H9 (cell line): ENCODE measurements around the gene TMEM80. TPM values are rescaled to one million over a fixed set of nuclear protein-coding genes. Genes with fewer than 3 reads are reported as not detected.
A peak's percentile ranks its signal among the peaks of the same experiment; 100 is the strongest.

ENCODE experiments used
- DNase-seq: peaks from one replicate; pipeline ENCODE4 v3.0.0-alpha.2; 2017
- H2AFZ ChIP-seq: one replicate; pipeline ENCODE4 v1.6.1; 2013; ENCODE audit warnings: mild to moderate bottlenecking, low read length, control low read depth, moderate library complexity
- H2AK5ac ChIP-seq: 2 replicates; pipeline ENCODE4 v1.6.1; 2013; ENCODE audit warnings: low read length, control low read depth, mixed read lengths; ENCODE audit not compliant: insufficient read length
- H2BK120ac ChIP-seq: one replicate; pipeline ENCODE4 v1.6.1; 2013; ENCODE audit warnings: low read depth, mild to moderate bottlenecking, low read length, control low read depth, inconsistent platforms; ENCODE audit not compliant: poor library complexity, severe bottlenecking
- H2BK12ac ChIP-seq: 2 replicates; pipeline ENCODE4 v1.6.1; 2013; ENCODE audit warnings: low read length, control low read depth, mixed read lengths, low read depth; ENCODE audit not compliant: insufficient read length
- H2BK15ac ChIP-seq: 2 replicates; pipeline ENCODE4 v1.6.1; 2013; ENCODE audit warnings: low read depth, low read length, control low read depth
- H2BK20ac ChIP-seq: one replicate; pipeline ENCODE4 v1.6.1; 2013; ENCODE audit warnings: low read depth, mild to moderate bottlenecking, low read length, control low read depth, inconsistent platforms; ENCODE audit not compliant: poor library complexity, severe bottlenecking
- H2BK5ac ChIP-seq: 2 replicates; pipeline ENCODE4 v1.6.1; 2013; ENCODE audit warnings: low read length, control low read depth, mixed read lengths; ENCODE audit not compliant: insufficient read length
- H3K14ac ChIP-seq: 2 replicates; pipeline ENCODE4 v1.6.1; 2013; ENCODE audit warnings: low read length, control low read depth; ENCODE audit not compliant: insufficient read depth
- H3K18ac ChIP-seq: 2 replicates; pipeline ENCODE4 v1.6.1; 2013; ENCODE audit warnings: low read depth, mild to moderate bottlenecking, mixed read lengths, low read length, control low read depth; ENCODE audit not compliant: insufficient read length
- H3K23ac ChIP-seq: 2 replicates; pipeline ENCODE4 v1.6.1; 2013; ENCODE audit warnings: low read length, control low read depth, mixed read lengths, low read depth; ENCODE audit not compliant: insufficient read length
- H3K23me2 ChIP-seq: 2 replicates; pipeline ENCODE4 v1.6.1; 2013; ENCODE audit warnings: low read depth, mild to moderate bottlenecking, mixed read lengths, low read length, control low read depth; ENCODE audit not compliant: insufficient read length, poor library complexity, severe bottlenecking
- H3K27ac ChIP-seq: 2 replicates; pipeline ENCODE4 v1.5.1; 2013; ENCODE audit warnings: low read length, control low read depth, mixed read lengths, low read depth; ENCODE audit not compliant: insufficient read length
- H3K27me3 ChIP-seq: 2 replicates; pipeline ENCODE4 v1.6.1; 2013; ENCODE audit warnings: low read length, control low read depth, inconsistent platforms; ENCODE audit not compliant: insufficient read depth
- H3K4ac ChIP-seq: 2 replicates; pipeline ENCODE4 v1.6.1; 2013; ENCODE audit warnings: low read depth, mild to moderate bottlenecking, control low read depth, inconsistent platforms, low read length, moderate library complexity
- H3K4me1 ChIP-seq: 2 replicates; pipeline ENCODE4 v1.6.1; 2013; ENCODE audit warnings: low read length, control low read depth, inconsistent platforms; ENCODE audit not compliant: insufficient read depth
- H3K4me2 ChIP-seq: 2 replicates; pipeline ENCODE4 v1.6.1; 2013; ENCODE audit warnings: low read length, control low read depth, mixed read lengths; ENCODE audit not compliant: insufficient read length, insufficient read depth
- H3K56ac ChIP-seq: 2 replicates; pipeline ENCODE4 v1.6.1; 2013; ENCODE audit warnings: low read depth, mild to moderate bottlenecking, mixed read lengths, low read length, control low read depth; ENCODE audit not compliant: insufficient read length
- H3K79me1 ChIP-seq: 2 replicates; pipeline ENCODE4 v1.6.1; 2013; ENCODE audit warnings: low read depth, mild to moderate bottlenecking, moderate library complexity, low read length, control low read depth, inconsistent platforms; ENCODE audit not compliant: insufficient read depth, poor library complexity, severe bottlenecking
- H3K79me2 ChIP-seq: 2 replicates; pipeline ENCODE4 v1.6.1; 2013; ENCODE audit warnings: low read length, control low read depth, inconsistent platforms; ENCODE audit not compliant: insufficient read depth
- H3K9ac ChIP-seq: 2 replicates; pipeline ENCODE4 v1.6.1; 2013; ENCODE audit warnings: low read length, control low read depth, mixed read lengths; ENCODE audit not compliant: insufficient read length; ENCODE audit errors: extremely low read depth
- H3K9me3 ChIP-seq: one replicate; pipeline ENCODE4 v1.6.1; 2013; ENCODE audit warnings: low read depth, low read length, inconsistent platforms; ENCODE audit not compliant: control insufficient read depth
- H3T11ph ChIP-seq: one replicate; pipeline ENCODE4 v1.6.1; 2013; ENCODE audit warnings: mild to moderate bottlenecking, low read length, control low read depth, inconsistent platforms
- H4K20me1 ChIP-seq: one replicate; pipeline ENCODE4 v1.6.1; 2013; ENCODE audit not compliant: control insufficient read depth, insufficient read length, insufficient read depth
- H4K5ac ChIP-seq: 2 replicates; pipeline ENCODE4 v1.6.1; 2013; ENCODE audit warnings: low read depth, mild to moderate bottlenecking, mixed read lengths, low read length, control low read depth; ENCODE audit not compliant: insufficient read length
- H4K8ac ChIP-seq: replicated peaks from 2 replicates; pipeline ENCODE4 v1.6.1; 2013; ENCODE audit warnings: low read length, control low read depth, mixed read lengths, low read depth; ENCODE audit not compliant: insufficient read length
- H4K91ac ChIP-seq: 2 replicates; pipeline ENCODE4 v1.6.1; 2013; ENCODE audit warnings: low read depth, mild to moderate bottlenecking, moderate library complexity, mixed read lengths, low read length, control low read depth; ENCODE audit not compliant: insufficient read length
- H3K27ac Mint-ChIP-seq, 3 experiments: 2 replicates in 2 of 3; 3 replicates in 1 of 3; pipeline ENCODE4 v1.8.0; 2020 to 2021; ENCODE audit warnings: mixed read lengths in 3 of 3, mild to moderate bottlenecking in 1 of 3, moderate library complexity in 1 of 3
- H3K27me3 Mint-ChIP-seq: 2 replicates; pipeline ENCODE4 v1.8.0; 2021; ENCODE audit warnings: low read depth, mild to moderate bottlenecking, moderate library complexity, mixed read lengths
- H3K36me3 Mint-ChIP-seq, 3 experiments: 2 replicates in 2 of 3; 3 replicates in 1 of 3; pipeline ENCODE4 v1.8.0; 2020 to 2021; ENCODE audit warnings: low read depth in 3 of 3, mixed read lengths in 3 of 3; ENCODE audit not compliant: insufficient read depth in 1 of 3
- H3K4me1 Mint-ChIP-seq, 2 experiments: 2 replicates each; pipeline ENCODE4 v1.8.0; 2020; ENCODE audit warnings: mixed read lengths in 2 of 2
- H3K4me3 Mint-ChIP-seq, 2 experiments: 2 replicates in 1 of 2; 3 replicates in 1 of 2; pipeline ENCODE4 v1.8.0; 2020 to 2021; ENCODE audit warnings: mild to moderate bottlenecking in 2 of 2, mixed read lengths in 2 of 2, moderate library complexity in 1 of 2
- H3K9me3 Mint-ChIP-seq, 2 experiments: 2 replicates in 1 of 2; 3 replicates in 1 of 2; pipeline ENCODE4 v1.8.0; 2020; ENCODE audit warnings: mild to moderate bottlenecking in 2 of 2, mixed read lengths in 2 of 2, moderate library complexity in 1 of 2
- CTCF ChIP-seq: fragments of 200-600 bp; sonication (generic); conservative IDR thresholded peaks from 3 replicates; pipeline ENCODE4 v1.8.0; 2021; ENCODE audit warnings: antibody characterized with exemption, mild to moderate bottlenecking
- WGBS: extraction: QIAGEN DNeasy Blood & Tissue Kit; methylation state at CpG from one replicate; pipeline ENCODE4 v1.1.7; 2013; ENCODE audit warnings: missing lambda C conversion rate, low lambda C conversion rate, mixed read lengths; ENCODE audit not compliant: insufficient read length; ENCODE audit errors: extremely low coverage; 5-methylcytosine and 5-hydroxymethylcytosine counted together
- total RNA-seq: library from RNA; stranded (reverse); gene quantifications from 2 replicates; pipeline ENCODE4 v1.2.1, GENCODE V29; 2021

Gene TMEM80
- total RNA-seq, 1 experiment from 2014 or later, result 23.6 TPM

DNA sequence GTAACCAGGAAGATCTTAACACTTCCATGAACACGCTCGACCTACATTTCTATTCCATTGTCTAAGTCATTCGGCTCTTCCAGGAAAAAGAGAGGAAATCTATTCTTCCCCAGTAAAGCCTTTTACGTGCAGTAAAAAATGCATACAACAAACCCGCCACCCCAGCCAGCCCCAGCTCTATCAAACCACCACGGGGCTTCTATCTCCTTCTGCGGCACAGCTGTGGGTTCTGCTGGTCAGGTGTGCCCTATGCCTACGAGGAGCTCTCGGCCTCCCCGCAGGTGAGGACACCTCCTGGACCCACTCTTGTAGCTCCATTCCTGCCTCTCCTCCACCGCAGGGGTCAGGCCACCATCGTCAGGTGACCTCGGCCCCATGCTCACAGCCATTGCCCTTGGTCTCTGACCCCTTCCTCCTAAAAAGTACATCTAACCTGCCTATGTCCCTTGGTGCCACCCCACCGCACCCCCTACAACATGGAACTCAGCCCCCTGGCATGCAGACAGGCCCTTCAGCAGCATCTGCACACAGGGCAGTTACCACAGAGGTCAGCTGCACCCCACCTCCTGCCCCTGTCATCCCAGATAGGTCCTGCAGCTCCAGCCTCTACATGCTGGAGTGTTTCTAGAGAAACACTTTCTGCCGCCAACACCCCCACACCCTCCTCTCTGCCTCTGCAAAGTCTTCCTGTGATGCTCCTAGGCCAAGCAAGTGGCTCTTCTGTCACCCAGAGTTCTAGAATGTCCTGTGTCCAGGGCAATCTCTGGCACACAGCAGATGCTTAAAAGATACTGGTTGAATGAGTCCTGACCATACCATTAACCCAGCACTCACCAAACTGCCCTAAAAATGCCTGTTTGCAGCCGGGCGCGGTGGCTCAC lies 3.7 kb upstream of the TMEM80 start:
- H3K4ac ChIP-seq, result no peak overlapping the region
- H3K4me2 ChIP-seq, result no peak overlapping the region
- no peaks in the 10 kb centered on the region for H3K27me3 ChIP-seq
- H3T11ph ChIP-seq, result no peak overlapping the region
- no peak overlapping the region for H2BK120ac ChIP-seq
- Mint-ChIP-seq H3K9me3 (no peaks in the 10 kb centered on the region; a peak in 2 of 5 replicates), H3K27ac (peak overlapping the region; percentile 3 to 66 (median 33); a peak in 4 of 7 replicates), H3K4me3 (peak overlapping the region in 1 of 2 experiments; percentile 3; a peak in 2 of 5 replicates), H3K36me3 (peaks cover 31 to 43% (median 33%) of the 10 kb centered on the region in 3 experiments), H3K27me3 (no peaks in the 10 kb centered on the region; the same call in 1 of the 2 replicates), H3K4me1 (peaks cover 20 to 28% of the 10 kb centered on the region in 2 experiments)
- H4K5ac ChIP-seq, result no peak overlapping the region
- no peak overlapping the region for H2BK15ac ChIP-seq
- H3K23me2 ChIP-seq, result no peaks in the 10 kb centered on the region
- H3K23ac ChIP-seq, result no peak overlapping the region
- H3K4me1 ChIP-seq, result peaks cover 6% of the 10 kb centered on the region; the same call in 1 of the 2 replicates
- H3K9me3 ChIP-seq, result no peaks in the 10 kb centered on the region
- no peak overlapping the region for H3K27ac ChIP-seq
- DNase-seq, result no peak
- no peak overlapping the region for H3K9ac ChIP-seq
- H2AFZ ChIP-seq, result no peak overlapping the region
- H2BK20ac ChIP-seq, result no peak overlapping the region
- H3K14ac ChIP-seq, result no peak overlapping the region
- H3K79me2 ChIP-seq, result peaks cover 13% of the 10 kb centered on the region; the same call in 1 of the 2 replicates
- H3K18ac ChIP-seq, result no peak overlapping the region
- no peak overlapping the region for H4K91ac ChIP-seq
- no peak overlapping the region for H4K8ac ChIP-seq
- no peak overlapping the region for H3K56ac ChIP-seq
- no peak overlapping the region for H2BK12ac ChIP-seq
- WGBS, result no CpG with 5 or more reads among the region's 18 CpGs
- no peak overlapping the region for H2BK5ac ChIP-seq
- no peak for TF ChIP-seq CTCF
- peaks cover 3% of the 10 kb centered on the region for H3K79me1 ChIP-seq
- no peak overlapping the region for H2AK5ac ChIP-seq
- H4K20me1 ChIP-seq, result no peaks in the 10 kb centered on the region
